ENCODE measurements around the gene CDH22. TPM values are rescaled to one million over a fixed set of nuclear protein-coding genes. Genes with fewer than 3 reads are reported as not detected.

The CDH22 gene
- total RNA-seq, 2 donors from 2014 or later, result not detected

GRCh38 chr20:46160661-46161060, 147.6 kb downstream of the CDH22 start:
- ATAC-seq (no peak), DNase-seq (ENCODE audit: low spot score) (no peak)
- Mint-ChIP-seq H3K36me3 (no peaks in the 10 kb centered on the region), H3K27ac (no peak overlapping the region), H3K4me1 (ENCODE audit: low read depth in 2 of 2) (no peaks in the 10 kb centered on the region), H3K4me3 (no peak overlapping the region), H3K9me3 (no peaks in the 10 kb centered on the region), H3K27me3 (peaks cover 14 to 33% of the 10 kb centered on the region in 2 donors)

GRCh38 chr20:46159101-46159897, 149.0 kb downstream of the CDH22 start:
- Mint-ChIP-seq H3K27ac (no peak overlapping the region), H3K4me3 (no peak overlapping the region), H3K36me3 (no peaks in the 10 kb centered on the region), H3K9me3 (no peaks in the 10 kb centered on the region), H3K4me1 (ENCODE audit: low read depth in 2 of 2) (no peaks in the 10 kb centered on the region), H3K27me3 (peaks cover 16 to 37% of the 10 kb centered on the region in 2 donors)
- ATAC-seq, result no peak
- DNase-seq (ENCODE audit: low spot score), result no peak

GRCh38 chr20:46158476-46158987, 149.8 kb downstream of the CDH22 start:
- no peak overlapping the region for H3K27ac Mint-ChIP-seq
- no peaks in the 10 kb centered on the region for H3K36me3 Mint-ChIP-seq
- no peak for ATAC-seq
- H3K4me1 Mint-ChIP-seq (ENCODE audit: low read depth in 2 of 2), result no peaks in the 10 kb centered on the region
- peaks cover 18 to 30% of the 10 kb centered on the region in 2 donors for H3K27me3 Mint-ChIP-seq
- DNase-seq (ENCODE audit: low spot score), result no peak
- no peaks in the 10 kb centered on the region for H3K9me3 Mint-ChIP-seq
- H3K4me3 Mint-ChIP-seq, result no peak overlapping the region

DNA sequence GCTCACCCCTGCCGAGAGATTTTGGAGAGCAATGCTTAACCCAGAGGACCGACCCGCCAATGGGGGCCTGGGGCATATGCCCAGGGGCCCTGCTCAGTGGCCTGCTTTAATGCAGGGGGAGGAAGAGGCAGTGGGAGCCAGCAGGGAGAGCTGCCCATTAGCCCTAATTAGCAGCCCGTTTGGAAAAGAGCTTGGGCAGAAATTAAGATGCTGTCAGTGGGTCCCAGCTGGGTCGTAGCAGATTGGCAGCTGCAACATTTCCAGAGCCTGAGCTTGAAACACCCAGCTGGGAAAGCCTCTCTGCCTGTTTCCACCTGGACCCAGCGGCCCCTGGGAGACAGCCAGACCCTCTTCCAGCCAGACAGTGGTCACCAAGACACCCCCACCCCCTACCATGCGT, 150.7 kb downstream of the CDH22 start:
- ATAC-seq, result no peak
- H3K4me3 Mint-ChIP-seq, result no peak overlapping the region
- peaks cover 18 to 28% of the 10 kb centered on the region in 2 donors for H3K27me3 Mint-ChIP-seq
- H3K27ac Mint-ChIP-seq, result no peak overlapping the region
- H3K4me1 Mint-ChIP-seq (ENCODE audit: low read depth in 2 of 2), result no peaks in the 10 kb centered on the region
- H3K36me3 Mint-ChIP-seq, result no peaks in the 10 kb centered on the region
- H3K9me3 Mint-ChIP-seq, result no peaks in the 10 kb centered on the region
- DNase-seq (ENCODE audit: low spot score), result no peak

DNA sequence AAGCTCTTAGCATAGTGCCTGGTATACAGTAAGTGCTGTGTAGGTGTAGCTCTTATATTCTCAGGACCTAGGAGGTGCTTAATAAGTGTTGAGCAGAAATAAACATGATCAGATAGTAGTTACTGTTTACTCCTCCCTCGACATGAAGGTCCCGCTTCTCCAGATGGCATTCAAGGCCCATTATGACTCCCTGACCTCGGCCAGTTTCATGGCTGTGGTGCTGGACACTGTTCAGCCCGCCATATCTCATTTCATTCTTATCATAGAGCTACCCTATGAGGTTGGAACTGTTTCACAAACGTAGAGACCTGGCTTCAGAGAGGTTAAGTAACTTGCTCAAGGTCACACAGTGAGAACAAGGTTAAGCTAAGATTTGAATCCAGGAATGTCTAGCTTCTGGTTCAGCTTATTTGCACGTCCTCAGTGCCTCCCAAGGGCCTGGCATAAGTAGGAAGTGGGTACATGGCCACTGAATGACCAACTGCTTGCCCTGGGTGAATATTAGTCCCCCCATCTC, 151.2 kb downstream of the CDH22 start:
- Mint-ChIP-seq H3K27me3 (peaks cover 18 to 23% of the 10 kb centered on the region in 2 donors), H3K9me3 (no peaks in the 10 kb centered on the region), H3K4me1 (ENCODE audit: low read depth in 2 of 2) (no peaks in the 10 kb centered on the region), H3K27ac (no peak overlapping the region), H3K4me3 (no peak overlapping the region), H3K36me3 (no peaks in the 10 kb centered on the region)
- DNase-seq (ENCODE audit: low spot score) (no peak), ATAC-seq (no peak)

- no peak overlapping the region for H3K27ac Mint-ChIP-seq
- H3K36me3 Mint-ChIP-seq, result no peaks in the 10 kb centered on the region
- no peak overlapping the region for H3K4me3 Mint-ChIP-seq
- ATAC-seq (no peak), DNase-seq (ENCODE audit: low spot score) (no peak)
- peaks cover 16 to 18% of the 10 kb centered on the region in 2 donors for H3K27me3 Mint-ChIP-seq
- H3K9me3 Mint-ChIP-seq, result no peaks in the 10 kb centered on the region
- no peaks in the 10 kb centered on the region for H3K4me1 Mint-ChIP-seq (ENCODE audit: low read depth in 2 of 2)
Measured at GRCh38 chr20:46156065-46156464, 152.2 kb downstream of the CDH22 start.

DNA sequence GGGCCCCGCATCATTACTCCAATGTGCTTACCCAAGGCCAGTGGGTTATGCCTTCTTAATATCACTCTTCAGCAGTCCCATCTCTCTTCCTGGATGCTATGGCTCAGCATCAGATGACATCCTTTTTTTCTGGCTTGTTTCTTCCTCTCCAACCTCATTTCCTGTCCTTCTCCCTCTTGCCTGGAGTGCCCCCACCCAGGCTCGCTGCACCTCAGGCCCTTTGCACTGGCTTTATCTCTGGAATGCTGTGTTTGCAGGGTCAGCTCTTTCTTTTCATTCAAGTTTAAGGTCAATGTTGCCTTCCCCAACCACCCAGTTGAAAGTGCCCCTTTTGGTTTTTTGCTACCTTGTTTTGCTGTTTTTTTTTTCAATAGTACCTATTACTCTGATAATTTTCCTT, 153.5 kb downstream of the CDH22 start:
- Mint-ChIP-seq H3K4me3 (no peak overlapping the region), H3K36me3 (no peaks in the 10 kb centered on the region), H3K4me1 (ENCODE audit: low read depth in 2 of 2) (no peaks in the 10 kb centered on the region), H3K27ac (no peak overlapping the region), H3K9me3 (no peaks in the 10 kb centered on the region), H3K27me3 (peaks cover 15 to 18% of the 10 kb centered on the region in 2 donors)
- ATAC-seq (no peak), DNase-seq (ENCODE audit: low spot score) (no peak)

- DNase-seq (ENCODE audit: low spot score) (no peak), ATAC-seq (no peak)
- Mint-ChIP-seq H3K9me3 (no peaks in the 10 kb centered on the region), H3K27me3 (peaks cover 13 to 18% of the 10 kb centered on the region in 2 donors), H3K4me3 (no peak overlapping the region), H3K27ac (no peak overlapping the region), H3K4me1 (ENCODE audit: low read depth in 2 of 2) (no peaks in the 10 kb centered on the region), H3K36me3 (no peaks in the 10 kb centered on the region)
Measured at GRCh38 chr20:46154305-46154704, 154.0 kb downstream of the CDH22 start.

DNA sequence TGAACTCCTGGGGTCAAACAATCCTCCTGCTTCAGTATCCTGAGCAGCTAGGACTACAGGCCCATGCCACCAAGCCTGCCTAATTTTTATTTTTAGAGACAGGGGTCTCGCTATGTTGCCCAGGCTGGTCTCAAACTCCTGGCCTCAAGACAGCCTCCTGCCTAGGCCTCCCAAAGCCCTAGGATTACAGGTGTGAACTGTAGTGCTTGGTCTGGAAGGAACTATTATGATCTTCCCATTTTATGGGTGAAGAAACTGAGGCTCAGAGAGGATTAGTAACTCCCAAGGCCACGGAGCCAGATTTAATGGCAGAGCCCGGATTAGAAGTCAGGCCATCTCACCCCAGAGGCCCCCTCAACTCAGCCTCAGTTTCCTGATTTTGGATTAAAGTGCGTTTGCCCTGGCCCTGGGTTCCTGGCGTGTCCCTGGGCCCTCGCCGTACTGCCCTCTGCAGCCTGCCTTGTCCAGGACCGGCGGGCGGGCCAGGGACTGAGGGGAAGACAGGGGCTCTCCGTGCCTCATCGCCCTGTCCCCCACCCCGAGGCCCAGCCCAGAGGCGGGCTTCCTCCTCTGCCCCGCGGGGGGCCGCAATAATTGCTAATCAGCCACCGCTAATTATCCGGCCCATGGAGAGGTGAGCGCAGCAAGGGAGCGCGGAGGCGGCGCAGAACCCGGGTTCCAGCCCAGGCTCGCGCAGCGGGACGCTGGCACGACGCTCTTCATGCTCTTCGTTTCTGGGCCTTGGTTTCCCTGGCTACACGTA, 155.3 kb downstream of the CDH22 start:
- no peak for ATAC-seq
- H3K4me1 Mint-ChIP-seq (ENCODE audit: low read depth in 2 of 2), result no peaks in the 10 kb centered on the region
- H3K4me3 Mint-ChIP-seq, result no peak overlapping the region
- no peaks in the 10 kb centered on the region for H3K9me3 Mint-ChIP-seq
- peaks cover 12 to 14% of the 10 kb centered on the region in 2 donors for H3K27me3 Mint-ChIP-seq
- no peak for DNase-seq (ENCODE audit: low spot score)
- H3K27ac Mint-ChIP-seq, result no peak overlapping the region
- no peaks in the 10 kb centered on the region for H3K36me3 Mint-ChIP-seq

DNA sequence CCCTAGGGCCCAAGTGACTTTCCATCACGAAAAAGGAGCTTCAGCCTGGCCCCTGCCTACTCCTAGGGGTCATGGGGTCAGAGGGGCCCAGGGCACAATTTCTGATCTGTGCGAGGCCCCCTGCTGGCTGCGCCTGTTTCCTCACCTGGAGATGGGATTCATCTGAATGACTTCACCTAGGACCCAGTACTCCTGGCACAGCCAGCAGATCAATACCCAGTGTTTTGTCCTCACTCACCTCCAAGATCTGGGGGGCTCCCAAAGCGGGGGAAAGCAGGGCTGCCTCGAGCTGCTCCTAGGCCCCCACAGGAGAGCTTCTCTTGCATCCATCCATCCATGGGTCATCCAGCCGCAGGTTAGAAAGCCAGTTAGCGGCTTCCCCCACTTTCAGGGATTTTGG, 156.4 kb downstream of the CDH22 start:
- Mint-ChIP-seq H3K27me3 (peaks cover 13 to 14% of the 10 kb centered on the region in 2 donors), H3K9me3 (no peaks in the 10 kb centered on the region), H3K36me3 (no peaks in the 10 kb centered on the region), H3K4me3 (no peak overlapping the region), H3K4me1 (ENCODE audit: low read depth in 2 of 2) (no peaks in the 10 kb centered on the region), H3K27ac (no peak overlapping the region)
- DNase-seq (ENCODE audit: low spot score) (no peak), ATAC-seq (peak; percentile 10 to 55)

DNA sequence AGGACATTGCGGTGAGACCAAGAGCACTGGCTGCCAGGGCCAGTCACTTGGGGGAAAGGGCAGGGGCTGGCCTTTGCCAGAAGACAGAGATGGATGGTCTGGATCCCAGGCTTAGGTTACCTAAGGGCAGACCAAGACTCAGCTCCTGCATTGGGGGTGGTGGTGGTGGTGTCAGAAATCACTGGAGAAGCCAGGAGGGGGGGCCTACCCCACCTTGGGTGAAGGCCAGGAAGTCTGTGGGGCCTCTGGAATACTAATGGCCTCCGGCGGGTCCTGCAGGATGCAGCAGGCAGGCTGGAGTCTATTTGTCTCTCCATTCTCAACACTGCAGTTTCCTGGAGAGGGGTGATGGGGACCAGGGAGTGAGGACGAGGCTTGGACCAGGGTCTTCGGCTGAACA, 157.4 kb downstream of the CDH22 start:
- no peaks in the 10 kb centered on the region for H3K4me1 Mint-ChIP-seq (ENCODE audit: low read depth in 2 of 2)
- no peaks in the 10 kb centered on the region for H3K9me3 Mint-ChIP-seq
- H3K36me3 Mint-ChIP-seq, result no peaks in the 10 kb centered on the region
- H3K27ac Mint-ChIP-seq, result no peak overlapping the region
- H3K27me3 Mint-ChIP-seq, result peaks cover 14% of the 10 kb centered on the region in 2 donors
- H3K4me3 Mint-ChIP-seq, result no peak overlapping the region
- no peak for ATAC-seq
- DNase-seq (ENCODE audit: low spot score), result no peak

DNA sequence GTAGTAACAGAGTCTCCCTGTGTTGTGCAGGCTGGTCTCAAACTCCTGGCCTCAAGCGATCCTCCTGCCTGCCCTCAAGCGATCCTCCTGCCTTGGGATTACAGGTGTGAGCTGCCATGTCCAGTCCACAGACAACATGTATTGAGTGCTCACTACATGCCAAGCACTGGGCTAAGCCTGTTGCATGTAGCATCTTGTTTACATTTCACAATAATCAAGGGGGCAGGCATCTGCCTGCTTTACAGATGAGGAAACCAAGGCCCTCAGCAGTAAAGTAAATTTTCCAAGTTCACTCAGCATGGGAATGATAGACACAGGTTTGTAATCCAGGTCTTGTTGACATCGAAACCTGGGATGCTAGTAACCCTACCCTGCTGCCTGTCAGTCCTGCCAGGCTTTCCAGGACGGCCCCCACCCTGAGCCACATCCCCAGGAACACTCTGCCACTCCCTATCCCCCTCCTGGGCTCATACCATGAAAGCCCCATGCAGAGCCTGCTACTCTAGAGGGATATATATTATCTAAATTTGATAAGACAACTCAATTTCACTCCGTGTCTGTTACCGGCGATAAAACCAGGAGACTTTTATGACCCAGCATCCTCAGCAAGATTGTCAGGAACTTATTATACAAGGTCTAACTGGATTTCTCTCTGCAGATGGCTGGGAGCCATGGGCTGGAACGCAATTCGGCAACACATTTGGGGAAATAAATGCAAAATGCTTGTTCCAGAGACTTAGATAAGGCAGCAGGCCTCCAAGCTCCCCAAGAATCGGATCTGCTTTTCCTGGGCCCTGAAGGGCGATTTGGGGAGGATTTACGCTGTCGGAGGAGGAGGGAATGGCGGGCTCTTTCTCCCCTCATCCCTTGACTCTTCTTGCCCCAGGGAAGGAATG, 159.7 kb downstream of the CDH22 start:
- ATAC-seq (no peak), DNase-seq (ENCODE audit: low spot score) (no peak)
- Mint-ChIP-seq H3K4me3 (no peak overlapping the region), H3K36me3 (no peaks in the 10 kb centered on the region), H3K4me1 (ENCODE audit: low read depth in 2 of 2) (no peaks in the 10 kb centered on the region), H3K9me3 (no peaks in the 10 kb centered on the region), H3K27me3 (peaks cover 2 to 8% of the 10 kb centered on the region in 2 donors), H3K27ac (no peak overlapping the region)

DNA sequence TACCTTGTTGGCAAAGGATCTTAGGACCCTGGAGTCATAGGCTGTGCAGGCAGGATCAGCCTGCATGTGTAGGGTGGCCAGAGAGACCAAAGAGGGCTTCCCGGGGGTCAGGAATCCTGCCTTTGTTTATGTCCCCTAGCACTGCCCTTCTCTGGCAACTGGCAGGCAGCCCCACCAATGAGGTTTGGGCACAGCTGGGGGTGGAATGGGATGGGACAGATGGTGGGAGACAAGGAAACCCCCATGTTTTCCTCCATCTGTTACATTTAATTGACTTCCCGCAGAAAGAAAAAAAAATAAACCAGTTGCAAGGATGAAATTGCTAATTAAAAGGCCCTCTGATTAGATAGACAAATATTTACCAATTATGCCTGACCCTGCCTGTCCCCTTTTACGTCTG, 162.6 kb downstream of the CDH22 start:
- Mint-ChIP-seq H3K27me3 (peaks cover 27% of the 10 kb centered on the region in 2 donors), H3K4me1 (ENCODE audit: low read depth in 2 of 2) (no peaks in the 10 kb centered on the region), H3K4me3 (no peak overlapping the region), H3K36me3 (no peaks in the 10 kb centered on the region), H3K9me3 (no peaks in the 10 kb centered on the region), H3K27ac (no peak overlapping the region)
- ATAC-seq (no peak), DNase-seq (ENCODE audit: low spot score) (no peak)
